ENCODE results near the gene SLC25A21.

Gene SLC25A21

GRCh38 chr14:37145395-37145794, 27.0 kb downstream of the SLC25A21 start (continued):
- TF ChIP-seq ZNF266 (tag by site-specific recombination; IDR thresholded peaks at IDR 0.05; ENCODE audit: low read depth) (no peak), PRDM10 (tag by site-specific recombination; IDR thresholded peaks at IDR 0.05) (peak; percentile 58), REPIN1 (tag by site-specific recombination; IDR thresholded peaks at IDR 0.05; ENCODE audit: low read depth) (no peak), MZF1 (tag by site-specific recombination; IDR thresholded peaks at IDR 0.05; ENCODE audit: borderline replicate concordance) (peak; percentile 36; the same call in 1 of the 2 replicates), BCL6B (tag by site-specific recombination; IDR thresholded peaks at IDR 0.05) (peak; percentile 99), ZNF391 (tag by site-specific recombination; IDR thresholded peaks at IDR 0.05; ENCODE audit: borderline replicate concordance, low read depth) (peak; percentile 77; the same call in 1 of the 2 replicates), ZNF274 (IDR thresholded peaks at IDR 0.05; ENCODE audit: low read length) (no peak), ZNF274 (tag by site-specific recombination; IDR thresholded peaks at IDR 0.05; ENCODE audit: borderline replicate concordance) (no peak), ZNF169 (tag by site-specific recombination; IDR thresholded peaks at IDR 0.05) (no peak), ZNF610 (tag by site-specific recombination; IDR thresholded peaks at IDR 0.05; ENCODE audit: borderline replicate concordance) (no peak), ZBTB8A (tag by site-specific recombination; IDR thresholded peaks at IDR 0.05) (no peak), ZNF155 (tag by site-specific recombination; IDR thresholded peaks at IDR 0.05) (peak; percentile 68; the same call in 1 of the 2 replicates), ZNF426 (tag by site-specific recombination; IDR thresholded peaks at IDR 0.05) (no peak), ZNF404 (tag by site-specific recombination; IDR thresholded peaks at IDR 0.05) (no peak), ZNF558 (tag by site-specific recombination; IDR thresholded peaks at IDR 0.05) (peak; percentile 35; the same call in 1 of the 2 replicates), KLF10 (tag by site-specific recombination; IDR thresholded peaks at IDR 0.05) (peak; percentile 41; the same call in 1 of the 2 replicates), ZNF830 (tag by site-specific recombination; IDR thresholded peaks at IDR 0.05; ENCODE audit: low read depth) (no peak), ZNF366 (tag by site-specific recombination; conservative IDR thresholded peaks at IDR 0.05) (peak; percentile 56), PBX3 (CRISPR knock-in tag; IDR thresholded peaks at IDR 0.05) (no peak), ZNF600 (tag by site-specific recombination; IDR thresholded peaks at IDR 0.05) (peak; percentile 68), ZBTB17 (tag by site-specific recombination; IDR thresholded peaks at IDR 0.05) (peak; percentile 77), ZNF394 (tag by site-specific recombination; IDR thresholded peaks at IDR 0.05; ENCODE audit: borderline replicate concordance) (peak; percentile 88; the same call in 1 of the 2 replicates), ZNF398 (tag by site-specific recombination; IDR thresholded peaks at IDR 0.05) (peak; percentile 70), ZNF157 (tag by site-specific recombination; IDR thresholded peaks at IDR 0.05) (no peak), ZNF692 (tag by site-specific recombination; IDR thresholded peaks at IDR 0.05) (peak; percentile 64; the same call in 1 of the 2 replicates), ZNF19 (tag by site-specific recombination; IDR thresholded peaks at IDR 0.05; ENCODE audit: low read depth) (0 out of 2 replicates have a peak, but pooled peaks have one; percentile 22), ZNF664 (tag by site-specific recombination; IDR thresholded peaks at IDR 0.05) (no peak), ZIC2 (tag by site-specific recombination; IDR thresholded peaks at IDR 0.05) (0 out of 2 replicates have a peak, but pooled peaks have one; percentile 21)
